GM18909 (cell line): Measurements from ENCODE around the gene RNLS.

ENCODE experiments used
- ATAC-seq: cut with Tn5 transposase; IDR thresholded peaks from one replicate; pipeline ENCODE4 v1.9.1; 2021; ENCODE audit warnings: mild to moderate bottlenecking; ENCODE audit not compliant: unreplicated experiment, poor library complexity

The RNLS gene

DNA sequence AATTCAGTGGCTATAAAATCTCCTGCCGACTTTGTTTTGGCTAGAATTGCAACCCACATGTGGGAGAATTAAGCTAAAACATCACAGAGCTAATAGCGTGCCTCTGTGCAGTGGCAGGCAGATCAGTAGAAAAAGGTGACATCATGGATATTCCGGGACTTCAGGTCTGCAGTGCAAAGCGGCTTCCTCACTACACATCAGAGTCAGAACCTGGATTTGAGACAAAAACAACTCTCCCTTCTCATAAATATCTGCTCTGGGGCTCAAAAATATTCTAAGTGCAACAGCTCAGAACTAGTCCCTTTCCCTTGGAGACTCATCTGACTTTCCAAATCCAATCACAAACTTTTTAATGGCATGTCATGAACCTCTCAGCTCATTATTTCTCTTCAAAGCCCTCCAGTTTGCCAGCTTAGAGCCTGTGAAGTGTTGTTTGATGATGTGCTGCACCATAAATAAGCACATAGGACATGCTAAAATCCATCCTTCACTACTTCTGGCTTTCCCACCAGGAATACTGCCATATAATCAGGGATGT is 337.1 kb downstream of the RNLS start:
- no peak for ATAC-seq

- no peak for ATAC-seq
These were observed 338.1 kb downstream of the RNLS start for GRCh38 chr10:88244781-88245625.

DNA sequence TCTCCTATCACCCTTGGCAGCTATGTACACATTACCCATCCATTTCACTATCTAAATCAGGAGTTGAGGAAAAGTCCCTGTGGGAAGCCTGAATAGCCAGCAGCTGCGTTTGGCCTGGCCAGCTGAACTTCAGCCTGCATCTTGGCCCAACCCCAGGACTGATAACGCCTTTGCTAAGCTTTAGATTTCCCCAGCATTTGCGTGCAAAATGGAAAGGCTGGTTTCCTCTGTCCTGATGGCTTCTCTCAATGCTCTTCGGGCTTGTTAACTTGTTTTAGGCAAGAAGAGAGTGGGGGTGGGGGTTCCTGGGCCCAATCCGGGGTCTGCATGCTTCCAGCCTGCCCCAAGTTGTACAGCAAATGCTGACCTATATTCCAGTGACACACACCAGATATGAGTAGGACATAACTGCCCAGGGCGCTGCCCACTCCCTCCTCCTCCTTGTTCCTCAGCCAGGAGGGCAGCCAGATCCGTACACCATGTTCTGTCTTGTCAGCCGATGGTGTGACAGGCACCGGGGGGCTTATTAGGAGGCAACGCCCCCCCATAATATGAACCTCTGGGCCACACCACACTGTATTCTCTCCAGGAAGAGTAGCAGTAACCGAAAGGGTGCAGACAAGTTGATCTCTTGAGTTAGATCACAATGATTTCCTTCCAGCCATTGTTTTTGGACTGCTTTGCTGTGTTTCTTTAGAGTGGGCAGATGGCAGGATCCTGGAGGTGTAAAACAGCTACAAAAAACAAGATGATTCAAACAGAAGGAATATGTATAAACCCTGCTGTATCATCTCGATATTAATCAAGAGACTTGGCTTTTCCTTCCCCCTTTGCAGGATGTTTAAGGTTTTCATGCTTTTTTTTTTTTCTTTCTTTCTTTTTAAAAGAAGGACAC is 339.0 kb downstream of the RNLS start:
- no peak for ATAC-seq

DNA sequence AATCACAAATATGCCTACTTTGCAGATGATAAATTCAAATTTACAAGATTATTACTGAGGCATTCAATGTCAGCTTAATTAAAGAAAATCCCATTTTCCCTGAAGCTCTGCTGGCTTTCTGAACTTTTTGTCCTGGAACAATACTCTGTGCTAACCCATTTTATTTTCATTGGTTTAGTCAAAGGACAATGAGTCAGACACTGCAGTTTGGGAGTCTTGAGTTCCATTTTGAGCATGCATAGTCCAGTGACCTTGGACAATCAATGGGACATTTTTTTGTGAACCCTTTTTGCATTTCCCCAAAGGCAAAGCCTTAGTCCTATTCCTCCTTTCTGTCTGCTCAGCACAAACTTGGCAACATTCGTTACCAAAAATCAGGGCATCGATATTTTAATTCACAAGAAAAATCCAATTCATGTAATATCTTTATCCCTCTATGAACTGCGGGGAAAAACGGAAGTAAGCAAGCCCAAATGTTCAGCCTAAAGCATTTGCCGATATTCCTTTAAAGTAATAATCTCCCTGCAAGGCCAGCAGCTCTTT is 339.8 kb downstream of the RNLS start:
- no peak for ATAC-seq

GRCh38 chr10:88241501-88241900 is 341.6 kb downstream of the RNLS start:
- ATAC-seq: no peak

DNA sequence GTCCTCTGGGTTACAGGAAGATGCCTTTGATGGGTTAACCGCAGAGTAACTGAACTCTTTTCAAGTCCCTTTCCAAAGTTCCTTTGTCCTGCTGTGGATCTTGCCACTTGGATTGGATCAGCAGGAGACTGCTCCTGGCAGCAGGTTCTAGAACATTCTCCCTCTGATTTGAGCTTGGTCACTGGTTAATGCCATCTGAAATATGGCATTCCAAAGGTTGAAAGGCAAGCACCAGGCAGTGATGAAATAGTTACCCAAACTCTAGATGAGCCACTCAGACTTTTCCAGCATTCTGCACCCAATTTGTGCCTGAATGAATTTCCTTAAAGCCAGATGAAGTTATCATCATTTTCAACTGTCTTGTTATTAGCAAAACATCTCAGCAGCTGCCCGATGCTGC is 343.9 kb downstream of the RNLS start:
- no peak for ATAC-seq

GRCh38 chr10:88238615-88238914 is 344.6 kb downstream of the RNLS start:
- ATAC-seq: no peak

DNA sequence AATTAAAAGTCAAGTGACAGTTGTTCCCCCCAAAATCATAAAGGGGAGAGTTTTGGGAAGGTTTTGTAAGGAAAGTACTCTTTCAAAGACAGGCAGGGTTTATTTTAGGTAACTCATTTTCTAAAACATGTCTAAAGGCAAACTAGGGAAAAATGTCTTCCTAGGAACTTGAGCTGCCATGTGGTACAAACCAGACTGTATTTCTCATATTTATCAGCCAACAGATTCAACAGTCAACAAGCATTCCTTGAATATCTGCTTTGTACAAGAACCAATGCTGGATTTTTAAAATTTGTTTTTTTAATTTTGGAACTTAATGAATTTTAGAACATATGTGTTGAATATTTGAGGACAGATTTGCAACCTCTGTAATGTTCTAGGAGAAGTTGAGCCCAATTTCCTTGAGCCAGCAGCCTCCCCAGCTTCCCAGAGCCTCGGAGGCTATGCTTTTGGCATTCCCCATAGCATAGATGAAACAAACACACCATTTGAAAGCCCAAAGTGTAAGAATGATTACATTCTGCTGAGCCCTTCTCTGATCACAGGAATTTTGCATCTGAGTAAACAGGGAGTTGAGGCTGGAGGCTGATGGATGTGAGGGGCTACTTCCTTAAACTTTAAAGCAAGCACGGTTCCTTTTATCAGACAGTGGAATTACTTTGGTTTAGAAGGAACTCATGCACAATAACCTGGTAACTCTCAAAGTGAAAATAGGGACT is 345.1 kb downstream of the RNLS start:
- no peak for ATAC-seq

DNA sequence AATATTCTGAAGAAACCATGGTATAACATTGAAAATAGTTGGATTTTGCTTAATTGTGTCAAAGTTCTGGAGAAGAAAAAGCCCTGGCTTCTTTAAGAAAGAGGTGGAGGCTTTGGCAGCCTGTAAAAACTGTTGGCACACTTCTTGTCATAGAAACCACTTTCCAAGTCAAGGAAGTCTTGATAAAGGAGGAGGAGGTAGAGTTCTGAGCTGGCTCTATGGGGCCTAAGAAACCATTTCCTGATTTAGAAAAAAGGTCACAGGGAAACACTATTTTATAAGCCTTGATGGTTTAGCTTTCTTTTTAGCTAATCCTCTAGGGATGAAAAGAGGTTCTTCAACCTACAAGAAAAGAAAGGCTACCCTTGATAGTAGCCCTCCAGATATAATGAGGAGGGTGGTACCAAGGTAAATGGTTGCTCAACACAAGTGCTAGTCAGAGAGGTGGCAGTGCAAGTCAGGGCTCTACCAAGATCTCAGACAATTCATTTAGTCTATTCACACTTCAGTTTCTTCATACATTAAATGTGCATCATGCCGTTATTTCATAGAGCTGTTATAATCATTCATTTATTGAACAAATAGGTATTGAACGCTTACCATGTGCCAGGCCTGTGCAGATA is 346.9 kb downstream of the RNLS start:
- no peak for ATAC-seq

DNA sequence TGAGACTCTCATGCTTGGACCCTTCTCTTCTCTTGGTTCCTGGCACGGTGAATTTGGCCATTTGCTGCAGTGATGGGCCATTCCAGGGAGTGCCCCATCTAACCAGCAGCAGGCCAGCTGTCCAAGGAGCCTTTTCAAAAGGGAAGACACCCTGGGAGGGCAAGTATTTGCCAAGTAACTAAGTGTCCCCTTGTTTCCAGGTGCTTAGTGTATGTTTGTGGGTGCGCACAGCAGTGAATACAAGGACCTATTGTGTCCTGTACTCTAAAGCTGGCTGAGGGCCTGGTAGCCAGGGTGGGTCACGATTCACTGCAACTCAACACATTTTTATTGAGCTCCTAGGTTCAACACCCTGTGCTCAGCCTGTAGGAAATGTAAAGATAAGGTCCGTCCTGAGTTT is 348.8 kb downstream of the RNLS start:
- no peak for ATAC-seq

GRCh38 chr10:88233870-88234269 is 349.2 kb downstream of the RNLS start:
- ATAC-seq: no peak

DNA sequence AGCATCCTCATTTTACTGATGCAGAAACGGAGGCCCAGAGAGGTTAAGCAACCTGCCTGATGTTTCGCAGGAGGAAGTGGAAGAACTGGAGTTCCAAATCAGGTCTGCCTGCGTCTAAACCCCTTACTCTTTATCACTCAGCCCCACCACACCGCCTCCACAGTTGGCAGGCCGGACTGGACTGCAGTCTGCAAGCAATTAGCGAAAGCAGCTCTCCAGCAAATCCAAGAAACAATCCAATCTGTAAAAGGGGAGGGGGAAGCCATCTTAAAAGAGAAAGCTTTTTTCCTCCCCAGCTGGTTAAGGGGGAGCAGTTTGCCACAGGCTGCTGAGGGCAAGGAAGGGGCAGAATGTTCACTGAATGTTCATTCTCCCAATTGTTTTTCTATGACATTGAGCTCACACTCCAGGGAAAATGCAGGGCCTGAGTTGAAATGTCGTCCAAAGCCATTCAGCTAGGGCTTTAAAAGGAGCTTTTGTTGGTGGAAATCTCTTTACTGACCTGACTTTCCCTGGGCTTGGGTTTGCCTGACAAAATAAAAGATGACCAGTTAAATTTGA is 350.1 kb downstream of the RNLS start:
- ATAC-seq: no peak

DNA sequence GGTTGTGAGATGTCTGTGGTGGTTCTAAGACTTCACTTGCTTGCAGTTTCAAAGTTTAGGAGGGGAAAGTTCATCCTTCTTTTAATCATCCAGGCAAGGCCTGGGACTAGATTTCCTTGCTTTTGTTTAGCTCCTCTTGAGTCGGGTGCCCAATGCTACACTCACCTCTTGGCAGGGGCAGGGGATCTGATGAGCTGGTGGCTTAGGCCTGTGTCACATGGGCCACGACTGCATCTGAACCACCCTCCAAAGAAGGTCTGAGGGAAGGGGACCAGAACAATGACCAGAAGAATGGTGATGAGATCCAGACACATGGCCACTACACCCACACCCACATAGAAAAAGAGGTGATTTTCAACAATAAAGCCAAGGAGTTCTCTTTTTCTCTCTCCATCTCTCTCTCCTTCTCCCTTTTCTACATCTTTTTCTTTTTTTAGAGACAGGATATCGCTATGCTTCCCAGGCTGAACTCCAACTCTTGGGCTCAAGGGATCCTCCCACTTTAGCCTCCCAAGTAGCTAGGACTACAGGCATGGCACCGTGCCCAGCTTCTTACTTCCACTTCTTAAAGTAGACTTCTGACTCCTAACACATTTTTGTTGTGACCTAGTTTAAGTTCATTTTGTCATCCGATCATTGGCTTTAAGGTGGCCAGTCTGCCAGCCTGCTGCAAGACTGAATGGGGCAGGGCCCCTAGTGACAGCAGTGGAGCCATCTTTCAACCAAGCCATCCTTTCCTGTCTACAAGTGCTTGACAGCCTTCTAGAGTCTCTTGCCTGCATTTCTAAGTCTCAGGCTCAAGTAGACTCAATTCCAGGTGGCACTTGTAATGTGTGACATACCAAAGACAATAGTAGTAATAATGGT is 350.9 kb downstream of the RNLS start:
- no peak for ATAC-seq

- no peak for ATAC-seq
These were observed 352.9 kb downstream of the RNLS start for GRCh38 chr10:88230251-88230650.

- no peak for ATAC-seq
These were observed 355.0 kb downstream of the RNLS start for GRCh38 chr10:88228130-88228529.

DNA sequence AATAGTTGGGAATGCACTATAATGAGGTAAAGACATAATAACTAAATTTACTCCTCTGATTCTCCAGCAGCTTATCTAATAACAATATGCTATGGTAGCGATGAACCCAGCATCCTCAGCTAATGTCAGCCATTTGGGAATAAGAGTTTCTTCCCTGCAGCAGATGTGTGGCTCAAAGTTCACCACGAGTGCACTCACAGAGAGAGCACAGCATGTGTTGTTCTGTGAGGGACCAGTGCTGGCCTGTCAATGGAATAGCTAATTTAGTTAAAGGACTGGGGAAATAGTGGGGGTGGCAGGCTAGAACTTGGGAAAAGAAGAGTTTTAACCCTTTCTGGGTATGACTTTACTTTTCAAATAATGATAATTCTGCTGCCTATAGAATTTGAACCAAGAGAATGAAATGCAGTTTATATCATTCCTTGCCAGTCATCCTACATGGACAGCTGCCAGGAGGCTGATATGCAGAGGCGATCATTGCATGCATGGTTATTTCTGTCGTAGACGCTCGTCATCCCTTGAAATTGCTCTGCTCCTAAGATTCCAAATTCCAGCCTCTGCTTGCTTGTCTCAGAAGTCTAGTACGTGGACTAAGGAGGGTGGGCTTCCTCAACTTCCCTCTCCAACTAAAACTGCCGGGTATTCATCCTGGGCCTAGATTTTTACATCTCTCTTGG is 355.6 kb downstream of the RNLS start:
- ATAC-seq: no peak

GRCh38 chr10:88226891-88227290 is 356.2 kb downstream of the RNLS start:
- no peak for ATAC-seq

- ATAC-seq: no peak
These were observed 357.0 kb downstream of the RNLS start for GRCh38 chr10:88226071-88226659.
